ENCODE results near the gene THSD7A.

THSD7A gene

DNA sequence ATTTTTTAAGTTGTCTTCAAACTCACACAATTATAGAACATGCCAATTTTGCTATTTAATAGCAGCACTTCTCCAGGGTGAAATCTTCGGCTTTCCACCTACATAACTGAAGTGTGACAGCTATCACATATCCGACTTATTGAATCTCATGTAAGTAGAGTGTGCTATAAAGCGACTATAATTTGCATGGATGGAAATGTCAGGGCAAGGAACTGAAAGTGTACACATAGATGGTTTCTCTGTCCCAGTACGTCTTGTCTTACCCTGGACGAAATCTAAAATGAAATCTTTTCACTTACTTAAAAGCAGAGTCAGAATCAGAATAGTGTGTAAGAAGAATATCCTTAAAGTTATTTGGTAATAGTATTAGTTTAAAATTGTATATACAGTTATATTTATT lies 132.3 kb downstream of the THSD7A start:
- DNase-seq: no peak

DNA sequence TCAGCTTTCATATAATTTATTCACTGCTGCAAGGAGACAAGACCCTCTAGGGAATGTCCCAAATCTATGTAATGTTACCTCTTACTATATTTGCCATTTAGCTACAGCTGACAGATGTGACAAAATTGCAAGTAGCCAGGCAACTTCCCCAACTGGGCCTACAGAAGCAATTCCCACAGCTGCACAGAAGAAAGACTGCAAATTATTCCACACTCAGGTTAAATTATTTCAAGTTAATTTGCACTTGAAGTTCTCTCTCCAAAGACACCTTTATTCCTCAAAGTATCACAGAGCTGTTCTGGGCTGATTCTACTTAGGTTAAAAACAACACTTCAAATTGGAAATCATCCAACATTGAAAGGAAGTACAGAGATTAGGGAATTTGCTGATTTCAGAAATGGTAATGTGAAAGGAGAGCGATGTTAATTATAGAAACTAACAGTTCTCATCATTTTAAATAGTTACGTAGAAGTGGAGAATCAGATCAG lies 133.6 kb downstream of the THSD7A start:
- DNase-seq: no peak

DNA sequence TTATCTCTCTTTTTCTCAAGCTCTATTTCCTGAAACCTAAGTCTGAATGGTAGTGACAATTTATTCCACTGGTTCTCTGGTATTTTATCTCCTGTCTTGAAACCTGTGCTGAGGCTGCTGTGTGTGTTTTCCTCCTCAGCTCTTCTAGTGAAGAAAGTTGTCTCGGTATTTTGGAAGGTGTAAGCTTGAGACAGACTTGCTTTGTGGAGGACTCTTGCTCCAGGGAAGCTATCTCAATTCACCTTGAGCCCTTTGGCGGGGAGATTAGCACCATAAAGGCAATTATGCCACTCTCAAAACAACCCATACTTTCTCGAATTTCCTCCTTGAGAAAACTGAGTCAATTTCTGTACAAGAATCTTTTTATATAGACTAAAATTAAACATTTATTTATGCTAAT lies 141.6 kb downstream of the THSD7A start:
- no peak for DNase-seq

DNA sequence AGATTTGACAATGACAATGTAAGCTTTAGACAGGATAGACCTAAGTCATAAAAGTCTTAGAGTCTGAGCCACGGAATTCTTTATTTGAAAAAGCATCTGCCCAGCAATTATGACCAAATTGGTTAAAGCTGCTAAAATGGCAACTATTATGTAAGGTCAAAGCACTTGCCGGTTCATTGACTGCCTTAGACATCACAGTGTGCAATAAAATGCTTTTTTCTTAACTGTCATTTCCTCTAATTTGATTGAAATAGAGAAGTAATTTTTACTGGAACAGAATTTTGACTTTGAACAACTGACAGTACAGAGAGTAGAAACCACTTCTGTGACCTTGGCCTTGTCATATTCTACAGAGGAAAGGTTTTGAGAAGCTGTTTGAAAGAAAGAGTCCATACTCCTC lies 142.9 kb downstream of the THSD7A start:
- no peak for DNase-seq

DNA sequence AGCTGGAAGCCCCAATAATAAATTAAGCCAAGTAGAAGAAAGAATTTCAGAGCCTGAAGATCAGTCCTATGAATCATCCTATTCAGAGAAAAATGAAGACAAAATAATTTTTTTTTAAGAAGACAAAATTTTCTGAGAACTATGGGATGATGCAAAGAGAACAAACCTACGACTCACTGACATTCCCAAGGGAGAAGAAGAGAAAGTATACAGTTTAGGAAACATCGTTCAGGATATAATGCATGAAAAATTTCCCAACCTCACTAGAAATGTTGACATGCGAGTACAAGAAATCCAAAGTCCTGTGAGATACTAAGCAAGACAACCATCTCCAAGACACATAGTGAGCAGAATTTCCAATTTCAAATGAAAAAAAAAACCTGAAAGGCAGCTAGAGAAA lies 150.5 kb downstream of the THSD7A start:
- no peak for DNase-seq

DNA sequence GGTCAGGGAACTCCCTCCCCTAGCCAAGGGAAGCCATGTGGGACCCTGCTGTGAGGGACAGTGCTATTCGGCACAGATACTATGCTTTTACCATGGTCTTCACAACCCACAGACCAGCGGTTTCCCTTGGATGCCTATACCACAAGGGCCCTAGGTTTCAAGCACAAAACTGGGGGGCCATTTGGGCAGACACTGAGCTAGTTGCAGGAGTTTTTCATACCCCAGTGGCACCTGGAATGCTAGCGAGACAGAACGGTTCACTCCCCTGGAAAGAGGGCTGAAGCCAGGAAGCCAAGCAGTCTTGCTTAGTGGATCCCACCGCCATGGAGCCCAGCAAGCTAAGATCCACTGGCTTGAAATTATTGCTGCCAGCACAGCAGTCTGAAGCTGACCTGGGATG lies 156.8 kb downstream of the THSD7A start:
- DNase-seq: no peak

DNA sequence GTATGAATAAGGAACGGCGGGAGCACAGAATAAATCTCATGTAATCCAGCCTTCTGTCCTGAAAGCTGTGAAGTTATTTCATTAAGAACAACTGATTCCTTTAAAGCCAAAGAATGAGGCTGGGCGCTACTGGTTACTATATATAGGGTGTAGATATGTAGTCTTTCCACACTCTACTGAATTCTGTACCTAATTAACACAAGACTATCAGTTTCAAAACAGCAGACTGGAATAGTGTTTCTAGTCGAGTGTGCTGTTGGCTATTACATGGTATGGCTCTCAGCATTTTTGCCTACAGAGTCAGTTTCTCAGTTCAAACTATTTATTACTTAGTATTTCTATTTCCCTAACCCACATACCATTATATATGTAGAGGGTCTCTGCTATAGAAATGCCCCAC lies 163.3 kb downstream of the THSD7A start:
- no peak for DNase-seq

DNA sequence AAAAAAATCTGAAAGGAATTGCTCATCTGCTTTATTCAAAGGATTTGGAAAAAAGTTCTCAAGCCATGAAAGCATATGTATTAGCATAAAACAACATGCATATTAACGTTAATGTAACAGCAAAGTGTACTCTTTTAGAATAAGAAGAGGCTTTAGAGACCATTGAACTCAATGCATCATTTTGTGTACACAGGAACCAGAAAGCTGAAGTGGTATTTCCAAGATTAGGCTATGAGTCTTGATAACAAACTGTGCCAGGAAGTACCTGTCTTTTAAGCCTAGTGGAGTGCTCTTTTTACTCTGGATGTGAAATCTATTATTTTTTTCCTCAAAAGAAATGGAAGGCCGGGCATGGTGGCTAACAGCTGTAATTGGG lies 164.2 kb downstream of the THSD7A start:
- no peak for DNase-seq

DNA sequence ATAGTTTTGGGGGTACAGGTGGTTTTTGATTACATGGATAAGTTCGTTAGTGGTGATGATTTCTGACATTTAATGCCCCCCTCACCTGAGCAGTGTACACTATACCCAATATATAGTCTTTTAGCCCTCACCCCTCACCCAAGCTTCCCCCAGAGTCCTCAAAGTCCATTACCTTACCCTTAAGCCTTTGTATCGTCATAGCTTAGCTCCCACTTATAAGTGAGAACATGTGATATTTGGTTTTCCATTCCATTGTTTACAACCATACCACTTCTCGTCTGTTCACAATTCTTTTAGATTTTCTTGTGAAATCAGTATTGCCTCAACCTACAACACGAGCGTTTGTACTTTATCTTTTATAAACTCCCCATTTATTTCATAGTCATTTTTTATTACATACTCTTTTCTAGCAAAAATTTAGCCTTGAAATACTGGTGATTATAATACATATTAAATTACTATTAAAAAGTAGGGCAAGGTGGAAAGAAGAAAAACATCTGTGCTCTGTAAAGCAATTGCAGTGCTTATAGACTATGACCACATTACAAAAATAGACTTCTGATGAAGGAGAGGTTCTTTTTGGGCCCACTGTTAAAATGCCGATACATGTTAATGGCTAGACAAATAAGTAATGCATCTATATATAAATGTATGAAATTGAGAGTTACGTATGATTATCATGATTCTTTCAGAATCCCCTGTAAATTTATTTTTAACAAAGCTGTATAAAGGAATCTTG lies 164.8 kb downstream of the THSD7A start:
- DNase-seq: no peak

DNA sequence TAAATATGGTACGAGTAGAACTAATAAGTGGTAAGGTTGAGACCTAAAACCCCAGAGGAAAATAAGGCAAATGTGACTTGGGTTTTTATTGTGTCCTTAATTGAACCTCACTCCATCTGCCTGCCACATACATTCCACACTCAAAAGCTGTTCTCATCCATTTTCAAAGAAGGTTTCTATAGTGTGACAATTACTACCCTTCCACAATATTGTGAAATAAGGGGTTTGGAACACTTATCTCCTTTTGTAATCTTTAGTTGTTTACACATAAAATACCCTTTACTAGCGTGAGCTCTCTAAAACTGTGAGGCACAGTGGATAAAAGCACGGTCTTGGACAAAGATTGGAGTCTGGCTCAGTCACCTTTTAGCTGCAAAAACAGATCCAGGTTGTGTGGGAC lies 166.6 kb downstream of the THSD7A start:
- DNase-seq: no peak

DNA sequence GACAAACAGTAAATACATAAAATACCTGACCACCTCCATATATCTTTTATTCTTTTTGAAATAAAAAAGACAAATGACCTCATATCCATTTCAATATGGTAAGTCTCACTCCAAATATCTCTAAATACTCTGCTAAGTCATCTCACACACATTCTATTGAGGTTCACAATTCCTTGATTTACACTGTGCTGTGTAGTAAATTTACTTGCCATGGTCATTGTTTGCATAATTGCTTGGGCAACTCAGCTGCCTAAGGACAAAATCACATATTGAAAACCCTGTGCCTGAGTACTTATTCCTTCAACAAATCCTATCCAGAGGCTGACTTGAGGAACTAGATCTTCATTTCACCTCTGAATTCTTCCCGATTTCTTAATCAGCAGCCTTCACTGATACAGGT lies 176.4 kb downstream of the THSD7A start:
- no peak for DNase-seq

DNA sequence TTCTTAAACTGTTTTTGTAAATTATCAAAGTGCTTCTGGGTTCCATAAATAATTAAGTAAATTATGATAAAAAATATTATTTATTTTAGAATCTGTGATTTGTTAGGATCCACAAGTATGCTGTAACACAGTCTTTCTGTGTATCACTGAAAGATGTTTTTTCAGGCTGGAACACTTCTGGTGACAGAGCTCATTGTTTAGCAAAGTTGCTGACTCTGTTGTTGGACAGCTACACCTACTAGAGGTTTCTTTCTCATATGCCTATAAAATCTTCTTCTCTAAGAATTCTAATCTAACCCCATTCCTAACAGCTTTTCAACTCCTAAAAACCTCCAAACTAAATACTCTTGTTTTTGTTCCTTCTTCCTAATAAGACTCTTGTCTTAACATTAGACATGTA lies 176.8 kb downstream of the THSD7A start:
- no peak for DNase-seq

DNA sequence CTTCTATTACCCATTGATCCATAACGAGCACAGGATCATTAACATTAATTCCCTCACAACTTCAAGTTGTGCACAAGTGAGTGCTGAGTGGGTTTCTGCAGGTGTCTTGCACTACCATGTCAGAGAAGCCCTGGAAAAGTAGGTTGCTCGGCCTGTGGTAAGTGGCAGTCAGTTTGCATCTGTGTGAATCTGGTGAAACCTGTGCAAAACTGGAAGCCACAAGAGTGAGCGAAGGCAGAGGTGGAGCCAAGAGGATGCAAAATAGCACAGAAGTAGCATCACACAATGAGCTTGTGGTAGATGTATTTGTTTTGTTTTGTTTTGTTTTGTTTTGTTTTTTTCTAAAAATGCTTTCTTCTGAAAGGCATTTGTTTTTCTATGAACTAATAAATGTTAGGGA lies 181.5 kb downstream of the THSD7A start:
- DNase-seq: no peak

DNA sequence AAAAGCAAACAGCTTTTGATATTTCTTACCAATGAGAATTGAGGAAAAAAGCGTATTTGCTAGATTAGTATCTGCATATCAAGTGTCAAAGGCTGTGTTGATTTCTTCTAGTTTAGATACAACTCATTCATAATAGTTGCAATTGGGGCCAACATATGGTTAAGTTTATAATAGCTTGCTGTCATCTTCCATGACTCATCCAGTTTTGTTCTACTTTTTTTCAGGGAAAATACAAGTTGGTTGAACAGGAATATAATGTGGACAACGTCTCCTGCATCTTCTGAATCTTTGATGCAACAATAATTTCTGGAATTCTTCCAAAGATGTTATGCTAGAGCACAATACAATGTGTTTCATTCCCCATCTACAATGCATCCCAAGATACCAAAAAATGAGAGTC lies 182.0 kb downstream of the THSD7A start:
- DNase-seq: no peak

DNA sequence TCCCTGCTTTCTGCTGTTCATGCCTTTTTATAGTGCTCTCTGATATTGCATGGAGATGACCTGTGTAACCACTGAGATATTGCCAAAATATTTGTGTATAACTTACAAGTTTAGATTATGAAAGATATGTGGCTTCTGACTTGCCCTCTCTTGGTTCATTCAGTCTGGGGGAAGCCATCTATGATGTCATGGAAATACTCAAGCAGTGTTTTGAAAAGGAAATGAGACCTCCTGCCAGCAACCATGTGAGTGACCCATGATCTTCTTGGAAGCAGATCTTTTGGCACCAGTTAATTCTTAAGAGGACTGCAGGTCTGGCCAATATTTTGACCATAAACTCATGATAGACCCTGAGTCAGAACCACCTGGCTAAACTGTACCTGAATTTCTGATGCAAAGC lies 183.0 kb downstream of the THSD7A start:
- no peak for DNase-seq

DNA sequence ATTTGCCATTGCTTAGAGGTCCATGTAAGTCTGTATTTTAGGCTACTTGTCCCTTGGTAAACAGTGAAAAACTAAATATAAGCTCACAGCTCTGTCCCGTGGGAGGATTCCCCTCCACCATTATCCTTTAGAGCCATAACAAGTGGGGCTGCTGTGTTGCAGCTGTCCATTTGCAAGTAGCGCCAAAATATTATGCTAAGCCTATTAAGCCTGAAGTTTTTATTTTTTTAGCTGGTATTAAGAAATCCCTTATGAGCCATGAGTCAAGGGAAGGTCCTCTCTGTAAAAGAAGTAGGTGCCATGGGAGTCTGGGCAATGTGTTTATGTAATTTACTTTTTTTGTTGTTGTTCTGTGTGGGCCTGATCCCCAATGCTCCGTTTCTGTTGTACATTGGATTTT lies 183.9 kb downstream of the THSD7A start:
- no peak for DNase-seq

DNA sequence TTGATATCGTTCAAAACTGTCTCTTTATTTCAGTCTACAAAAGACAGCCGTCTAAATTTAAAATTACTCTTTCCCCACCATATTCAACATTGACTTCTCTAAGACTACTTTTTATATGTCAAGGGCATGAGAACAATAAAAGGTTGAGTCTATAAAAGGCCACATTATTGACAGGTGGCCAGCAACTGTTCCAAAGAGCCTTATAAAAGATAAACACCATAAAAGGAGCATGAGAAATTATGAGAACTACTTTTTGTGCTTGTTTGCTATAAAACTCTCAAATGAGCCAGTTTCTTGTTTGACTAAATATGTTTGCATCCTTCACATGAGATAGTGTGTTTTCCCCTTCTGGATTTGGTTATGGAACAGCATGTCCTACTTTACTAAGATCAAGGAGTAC lies 189.2 kb downstream of the THSD7A start:
- no peak for DNase-seq

DNA sequence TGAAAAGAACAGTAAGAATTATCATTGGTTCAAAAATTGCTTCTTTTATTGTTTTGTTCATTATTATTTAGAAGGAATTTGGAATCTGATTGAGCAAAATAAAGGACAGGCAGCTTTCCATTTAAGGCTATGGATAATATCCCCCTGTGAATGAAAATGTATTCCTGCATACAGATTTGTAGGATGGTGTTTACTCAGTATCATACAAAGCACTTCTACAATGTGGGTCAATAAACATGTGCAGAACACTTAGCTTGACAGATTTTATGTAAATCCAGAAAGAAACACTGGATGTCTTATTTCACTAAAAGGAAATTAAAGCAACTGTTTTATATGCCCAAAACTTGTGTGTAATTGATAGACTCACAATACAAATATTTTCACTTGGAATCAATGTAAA lies 189.7 kb downstream of the THSD7A start:
- DNase-seq: no peak

DNA sequence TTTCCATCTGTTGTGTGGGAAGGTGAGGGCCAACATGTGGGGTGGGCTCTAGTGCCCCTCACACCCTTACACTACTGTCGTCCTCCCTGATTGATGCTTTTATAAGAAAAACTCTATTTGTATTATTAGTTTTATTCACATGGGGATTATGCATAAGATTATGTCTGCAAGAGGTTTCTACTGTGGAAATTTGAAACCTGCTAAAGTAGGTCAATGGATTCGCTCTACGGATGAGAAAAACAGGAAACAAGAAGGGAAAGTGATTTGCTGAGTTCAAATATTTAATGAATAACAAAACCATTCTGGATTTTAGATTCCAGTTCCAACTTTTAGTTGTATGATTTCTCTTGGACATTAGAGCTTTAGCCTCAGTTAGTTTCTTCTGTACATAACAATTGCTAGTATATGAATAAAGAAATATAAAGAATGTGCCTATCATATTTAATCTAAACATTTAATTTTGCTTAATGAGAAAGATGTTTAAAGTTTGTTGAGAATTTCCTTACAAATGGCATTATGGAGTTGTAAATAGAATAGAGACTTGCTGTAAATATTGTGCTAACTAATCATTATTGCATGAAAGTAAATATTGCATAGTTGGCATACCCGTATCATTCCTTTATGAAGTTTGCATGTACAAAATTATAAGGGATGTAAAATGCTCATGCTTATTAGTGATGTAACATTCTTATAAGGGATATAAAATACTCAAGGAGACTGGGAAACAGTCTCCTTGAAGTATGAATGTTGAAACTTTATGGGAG lies 193.8 kb downstream of the THSD7A start:
- DNase-seq: no peak

DNA sequence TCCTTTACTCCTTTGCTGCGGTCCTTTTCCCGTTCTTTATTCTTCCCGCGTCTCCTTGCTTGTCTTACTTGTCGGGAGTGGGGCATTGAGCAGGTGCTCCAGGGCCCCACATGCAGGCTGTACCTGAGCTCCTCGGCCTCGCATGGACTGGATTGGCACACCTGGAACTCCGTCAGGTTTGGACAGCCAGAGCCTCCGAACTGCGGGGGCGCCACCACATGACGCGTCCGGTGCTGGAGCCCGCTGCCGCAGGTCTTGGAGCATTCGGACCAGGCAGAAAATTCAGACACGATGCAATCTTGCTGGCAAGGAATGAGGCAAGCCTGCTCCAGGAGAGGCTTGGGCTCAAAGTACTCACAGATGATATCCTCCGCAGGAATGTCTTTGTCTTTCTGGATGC lies 195.7 kb downstream of the THSD7A start:
- DNase-seq: no peak

DNA sequence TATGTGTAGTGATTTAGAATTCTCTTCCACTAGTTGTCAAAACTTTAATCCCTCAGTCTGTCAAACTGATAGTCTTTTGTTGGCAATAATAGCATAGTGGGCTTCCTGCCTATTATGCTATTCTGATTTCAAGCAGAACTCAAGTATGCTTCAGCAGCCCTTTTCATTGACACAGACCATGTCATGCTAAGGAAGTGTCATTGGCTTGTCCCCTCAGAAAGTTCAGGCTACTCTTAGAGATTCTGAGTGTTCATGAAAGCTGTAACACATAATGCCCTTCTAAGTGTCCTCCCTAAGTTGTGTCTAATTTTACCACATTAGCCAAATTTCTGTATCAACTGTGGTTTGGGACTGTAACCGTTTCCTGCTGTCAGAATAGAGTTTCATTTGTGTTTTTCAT lies 198.7 kb downstream of the THSD7A start:
- no peak for DNase-seq

DNA sequence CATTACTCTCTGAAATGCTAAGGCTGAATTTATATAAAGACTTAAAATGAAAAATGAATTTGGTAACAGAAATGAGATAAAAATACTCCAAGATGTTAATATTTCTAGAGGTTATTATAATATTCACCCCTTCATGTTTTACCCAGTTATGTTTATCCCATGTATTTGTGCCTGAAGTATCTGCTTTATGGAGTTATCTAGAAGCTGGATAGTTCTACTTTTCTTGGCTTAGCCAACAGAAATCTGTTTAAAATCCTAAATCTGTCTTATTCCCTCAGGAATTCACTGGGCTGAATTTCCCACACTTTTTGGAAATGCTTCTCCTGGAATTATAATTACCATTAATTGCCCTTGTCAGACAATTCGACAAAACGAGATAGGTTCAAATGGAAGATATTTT lies 201.6 kb downstream of the THSD7A start:
- no peak for DNase-seq

DNA sequence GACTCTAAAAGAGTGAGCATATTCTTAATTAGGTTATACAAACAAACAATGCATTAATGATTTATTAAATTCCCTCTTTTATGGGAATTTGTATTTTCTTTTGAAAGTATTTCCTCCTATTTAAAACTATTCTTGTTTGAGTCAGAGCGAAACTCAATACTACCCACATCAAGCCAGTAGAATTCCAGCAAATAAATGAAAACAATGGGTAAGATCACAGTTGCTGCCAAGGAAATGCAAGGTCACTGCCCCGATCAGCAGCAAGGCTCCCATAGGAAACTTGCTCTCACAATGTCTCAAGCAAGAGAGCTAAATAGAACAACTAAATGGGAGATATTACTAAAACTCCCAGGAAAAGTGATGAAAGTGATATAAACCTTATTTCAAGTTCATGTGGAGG lies 206.3 kb downstream of the THSD7A start:
- DNase-seq: no peak

DNA sequence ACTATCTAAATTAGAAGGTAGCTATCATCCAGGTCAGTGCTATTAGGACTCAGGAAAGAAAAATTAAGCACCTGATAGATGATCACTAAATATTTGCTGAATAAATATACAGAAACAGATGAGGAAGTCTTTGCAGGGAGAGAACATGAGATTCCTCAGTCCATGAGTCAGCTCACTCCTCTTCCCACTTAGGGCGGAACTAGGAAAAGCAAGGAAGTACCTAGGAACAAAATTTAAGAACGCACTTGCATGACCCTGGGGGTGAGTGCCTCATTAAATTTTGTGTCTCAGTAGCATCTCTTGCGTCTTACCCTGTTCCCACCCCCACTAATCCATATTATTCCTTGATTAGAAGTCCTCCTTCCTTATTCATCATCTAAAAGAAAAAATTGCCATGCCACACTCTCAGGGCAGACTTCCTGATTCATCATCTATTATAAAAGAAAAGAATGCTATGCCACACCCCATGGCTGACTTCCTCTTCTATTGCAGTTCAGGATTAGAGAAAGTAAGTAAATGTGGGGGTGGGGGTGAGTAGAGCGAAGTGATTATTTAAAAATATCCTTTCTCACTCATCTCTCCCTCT lies 208.8 kb downstream of the THSD7A start:
- DNase-seq: no peak
